Measurements from ENCODE around the gene ZNF462.

ZNF462 gene

DNA sequence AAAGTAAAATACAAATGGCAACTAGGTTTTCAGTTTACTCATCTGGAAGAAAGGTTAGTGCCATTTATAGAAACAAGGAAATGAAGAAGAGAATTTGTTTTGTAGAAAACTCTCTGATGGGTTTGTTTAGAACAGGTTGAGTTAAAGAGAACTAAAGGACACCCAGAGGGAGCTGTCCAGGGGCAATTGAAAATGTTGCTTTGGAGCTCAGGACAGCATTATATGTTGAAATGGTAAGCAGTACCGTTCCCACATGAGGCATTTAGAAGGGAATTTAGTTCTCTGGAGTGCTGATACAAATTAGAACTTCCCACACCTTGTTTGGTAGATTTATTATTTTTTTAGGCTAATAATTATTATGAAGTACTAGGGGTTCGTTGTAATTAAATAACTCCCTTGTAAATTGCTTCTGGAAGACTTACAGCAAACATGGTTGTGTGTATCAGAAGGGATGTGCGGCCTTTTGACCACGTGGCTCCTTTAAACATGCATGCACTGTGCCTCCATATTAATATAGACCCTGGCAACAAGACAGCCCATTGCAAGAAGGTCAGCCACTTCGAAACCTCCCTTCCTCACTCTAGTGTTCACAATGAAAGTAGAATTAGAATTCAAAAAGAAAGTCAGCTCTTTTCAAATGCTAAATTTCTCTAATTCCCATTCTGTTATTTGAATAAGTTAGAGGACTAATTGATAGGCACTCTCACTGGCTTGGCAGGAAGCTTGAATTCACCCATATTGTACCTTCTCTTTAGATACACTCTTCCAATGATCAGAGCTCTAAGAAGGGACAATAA, 71.7 kb downstream of the ZNF462 start:
- DNase-seq (ENCODE audit: low read depth), result no peak
- no peak overlapping the region for H3K4me3 ChIP-seq (ENCODE audit: low read depth, low read length)
- TF ChIP-seq POLR2A (IDR thresholded peaks at IDR 0.05; ENCODE audit: extremely low read depth, insufficient read length) (no peak), MYC (IDR thresholded peaks at IDR 0.05; ENCODE audit: low read depth, low read length) (no peak)
- TF ChIP-seq, protein P1, sequence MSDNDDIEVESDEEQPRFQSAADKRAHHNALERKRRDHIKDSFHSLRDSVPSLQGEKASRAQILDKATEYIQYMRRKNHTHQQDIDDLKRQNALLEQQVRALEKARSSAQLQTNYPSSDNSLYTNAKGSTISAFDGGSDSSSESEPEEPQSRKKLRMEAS (IDR thresholded peaks at IDR 0.05; ENCODE audit: low read depth, low read length), result no peak
- TF ChIP-seq, protein P2, sequence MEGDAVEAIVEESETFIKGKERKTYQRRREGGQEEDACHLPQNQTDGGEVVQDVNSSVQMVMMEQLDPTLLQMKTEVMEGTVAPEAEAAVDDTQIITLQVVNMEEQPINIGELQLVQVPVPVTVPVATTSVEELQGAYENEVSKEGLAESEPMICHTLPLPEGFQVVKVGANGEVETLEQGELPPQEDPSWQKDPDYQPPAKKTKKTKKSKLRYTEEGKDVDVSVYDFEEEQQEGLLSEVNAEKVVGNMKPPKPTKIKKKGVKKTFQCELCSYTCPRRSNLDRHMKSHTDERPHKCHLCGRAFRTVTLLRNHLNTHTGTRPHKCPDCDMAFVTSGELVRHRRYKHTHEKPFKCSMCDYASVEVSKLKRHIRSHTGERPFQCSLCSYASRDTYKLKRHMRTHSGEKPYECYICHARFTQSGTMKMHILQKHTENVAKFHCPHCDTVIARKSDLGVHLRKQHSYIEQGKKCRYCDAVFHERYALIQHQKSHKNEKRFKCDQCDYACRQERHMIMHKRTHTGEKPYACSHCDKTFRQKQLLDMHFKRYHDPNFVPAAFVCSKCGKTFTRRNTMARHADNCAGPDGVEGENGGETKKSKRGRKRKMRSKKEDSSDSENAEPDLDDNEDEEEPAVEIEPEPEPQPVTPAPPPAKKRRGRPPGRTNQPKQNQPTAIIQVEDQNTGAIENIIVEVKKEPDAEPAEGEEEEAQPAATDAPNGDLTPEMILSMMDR (IDR thresholded peaks at IDR 0.05; ENCODE audit: low read depth, low read length), result no peak

DNA sequence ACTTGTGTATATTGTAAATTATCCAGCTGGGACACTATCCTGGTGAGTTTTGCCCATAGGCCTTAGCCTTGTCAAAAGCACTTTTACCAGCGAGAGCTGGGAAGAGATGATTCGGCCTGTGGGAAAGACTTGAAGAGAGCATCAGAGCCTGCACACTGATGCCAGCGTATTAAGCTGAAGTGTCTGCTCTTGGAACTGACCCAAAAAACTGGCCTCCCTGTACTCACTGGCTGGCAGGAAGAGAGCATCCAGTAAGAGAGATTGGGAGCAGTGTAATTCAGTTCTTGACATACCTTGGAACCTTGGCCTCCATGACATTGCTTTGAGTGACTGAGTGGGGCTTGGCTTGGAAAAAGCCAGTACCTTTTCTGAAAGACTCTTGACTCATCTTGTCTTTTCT, 73.7 kb downstream of the ZNF462 start:
- H3K4me3 ChIP-seq (ENCODE audit: low read depth, low read length), result no peak overlapping the region
- no peak for DNase-seq (ENCODE audit: low read depth)
- TF ChIP-seq MYC (IDR thresholded peaks at IDR 0.05; ENCODE audit: low read depth, low read length) (no peak), POLR2A (IDR thresholded peaks at IDR 0.05; ENCODE audit: extremely low read depth, insufficient read length) (no peak)
- TF ChIP-seq, protein P2 (IDR thresholded peaks at IDR 0.05; ENCODE audit: low read depth, low read length), result no peak
- TF ChIP-seq, protein P1 (IDR thresholded peaks at IDR 0.05; ENCODE audit: low read depth, low read length), result no peak

DNA sequence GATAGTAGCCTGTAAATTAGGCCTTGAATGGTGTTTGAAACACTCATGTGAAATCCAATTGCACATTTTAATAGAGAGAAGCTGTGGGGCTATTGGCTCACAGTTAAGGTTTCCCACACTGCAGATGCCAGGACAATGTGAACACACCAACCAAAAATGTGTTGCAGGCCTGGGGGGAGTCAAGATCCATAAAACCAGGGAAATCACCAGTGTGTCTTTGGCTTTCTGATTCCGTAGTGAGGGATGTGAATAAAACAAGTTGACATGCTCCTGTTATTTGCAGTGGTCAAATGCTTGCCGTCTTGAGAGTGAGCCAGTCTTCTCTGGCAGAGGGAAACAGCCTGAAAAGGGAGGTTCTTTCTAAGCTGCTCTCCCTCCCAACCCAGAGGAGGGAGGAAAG, 79.0 kb downstream of the ZNF462 start:
- no peak for DNase-seq (ENCODE audit: low read depth)
- H3K4me3 ChIP-seq (ENCODE audit: low read depth, low read length), result no peak overlapping the region
- TF ChIP-seq POLR2A (IDR thresholded peaks at IDR 0.05; ENCODE audit: extremely low read depth, insufficient read length) (no peak), MYC (IDR thresholded peaks at IDR 0.05; ENCODE audit: low read depth, low read length) (no peak)
- TF ChIP-seq, protein P1 (IDR thresholded peaks at IDR 0.05; ENCODE audit: low read depth, low read length), result no peak
- TF ChIP-seq, protein P2 (IDR thresholded peaks at IDR 0.05; ENCODE audit: low read depth, low read length), result no peak

DNA sequence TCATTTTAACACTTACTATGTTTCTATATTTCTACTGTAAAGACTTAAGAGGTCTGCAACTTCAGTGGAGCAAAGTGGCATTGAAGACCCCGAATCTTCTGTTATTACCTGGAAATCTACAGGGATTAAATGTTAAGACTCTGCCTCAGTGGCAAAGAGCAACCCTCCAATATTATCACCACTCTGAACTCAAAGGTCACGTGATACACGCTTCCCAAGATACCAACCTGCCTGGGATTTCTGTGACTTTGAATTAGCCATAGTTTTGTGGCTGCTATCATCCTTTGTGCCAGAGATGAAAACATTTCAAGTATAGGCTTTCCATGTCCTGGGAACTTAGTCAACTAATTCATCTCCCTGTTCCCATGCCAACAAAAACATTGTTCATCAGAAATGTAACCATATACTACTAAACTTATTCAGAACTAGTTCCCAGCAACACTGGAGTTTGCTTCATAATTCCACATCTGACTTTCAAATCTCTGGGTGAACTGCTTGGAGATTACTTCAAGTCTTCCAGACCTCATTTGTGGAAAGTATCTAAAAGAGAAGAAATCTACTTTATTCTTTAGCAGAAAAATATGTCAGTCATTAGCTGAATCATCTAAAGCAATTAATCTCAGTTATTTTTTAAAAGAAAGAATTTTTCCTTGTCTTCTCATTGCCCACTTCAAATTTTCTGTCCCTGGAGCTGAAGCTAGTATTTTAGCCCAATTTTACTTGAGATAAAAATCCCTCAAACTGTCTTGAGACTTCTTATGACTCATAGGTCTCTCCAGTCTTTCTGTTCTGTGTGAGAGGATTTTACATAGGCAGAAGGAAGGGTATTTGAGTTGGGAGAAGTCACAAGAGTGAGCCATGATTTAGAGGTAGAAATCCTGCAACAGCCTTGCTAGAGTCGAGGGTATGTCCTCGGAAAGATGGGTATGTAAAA, 83.0 kb downstream of the ZNF462 start:
- no peak for DNase-seq (ENCODE audit: low read depth)
- H3K4me3 ChIP-seq (ENCODE audit: low read depth, low read length), result no peak overlapping the region
- no peak for TF ChIP-seq POLR2A (IDR thresholded peaks at IDR 0.05; ENCODE audit: extremely low read depth, insufficient read length)
- TF ChIP-seq, protein P2 (IDR thresholded peaks at IDR 0.05; ENCODE audit: low read depth, low read length), result no peak
- TF ChIP-seq, protein P1 (IDR thresholded peaks at IDR 0.05; ENCODE audit: low read depth, low read length), result no peak
- no peak for TF ChIP-seq MYC (IDR thresholded peaks at IDR 0.05; ENCODE audit: low read depth, low read length)

DNA sequence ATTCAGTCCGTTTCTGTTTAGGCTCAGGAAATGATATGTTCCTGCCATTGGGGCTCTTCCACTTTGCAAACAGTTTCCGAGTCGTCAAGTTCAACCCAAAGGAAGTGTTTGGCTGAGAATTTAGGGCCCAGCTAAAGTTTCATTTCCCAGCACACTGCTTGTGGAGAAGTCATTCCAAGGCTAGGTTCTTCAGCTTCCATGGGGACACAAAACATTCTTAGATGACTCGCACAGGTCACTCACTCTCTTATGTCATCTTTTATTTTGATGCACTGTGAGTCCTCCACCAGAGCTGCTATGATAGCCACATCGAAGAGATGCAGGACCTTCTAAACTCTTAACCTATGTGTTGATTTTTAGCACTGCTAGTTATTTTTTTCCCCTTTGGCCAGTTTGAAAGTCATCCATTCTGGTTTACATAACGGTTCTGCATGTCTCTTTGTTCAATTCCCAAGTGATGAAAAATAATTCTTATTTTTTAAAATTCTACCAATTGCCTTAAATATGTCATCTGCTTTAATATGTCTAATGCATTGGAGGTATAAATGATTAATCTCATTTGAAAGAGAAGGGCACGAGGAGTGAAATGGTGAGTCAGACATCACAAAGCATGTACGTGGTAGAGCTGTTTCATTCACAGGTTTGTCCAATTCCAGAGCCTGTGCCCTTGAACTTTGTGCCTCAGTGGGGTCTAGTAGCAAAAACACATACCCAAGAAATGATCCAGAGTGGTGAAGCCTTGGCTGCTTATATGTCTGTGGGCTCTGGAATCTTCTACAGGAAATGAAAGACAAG, 84.3 kb downstream of the ZNF462 start:
- no peak overlapping the region for H3K4me3 ChIP-seq (ENCODE audit: low read depth, low read length)
- DNase-seq (ENCODE audit: low read depth), result no peak
- no peak for TF ChIP-seq MYC (IDR thresholded peaks at IDR 0.05; ENCODE audit: low read depth, low read length)
- TF ChIP-seq, protein P1 (IDR thresholded peaks at IDR 0.05; ENCODE audit: low read depth, low read length), result no peak
- TF ChIP-seq, protein P2 (IDR thresholded peaks at IDR 0.05; ENCODE audit: low read depth, low read length), result no peak
- TF ChIP-seq POLR2A (IDR thresholded peaks at IDR 0.05; ENCODE audit: extremely low read depth, insufficient read length), result no peak

Measured in NB4 (cell line).